AG04450 (cell line): ENCODE data around the gene VPS9D1. TPM values are rescaled to one million over a fixed set of nuclear protein-coding genes. Genes with fewer than 3 reads are reported as not detected.

Experiments used
- CTCF ChIA-PET: fragments of 300-600, 350-600 bp; formaldehyde crosslinking; extraction: SDS; loops from one replicate; lab custom pipeline; 2022; ENCODE audit warnings: antibody characterized with exemption, inconsistent platforms; lab: Charles Lee
- POLR2A ChIA-PET: fragments of 350-600 bp; formaldehyde crosslinking; extraction: SDS; loops from one replicate; lab custom pipeline; 2021; ENCODE audit warnings: antibody characterized with exemption, inconsistent platforms; lab: Yijun Ruan, JAX
- DNase-seq: peaks from one replicate; pipeline ENCODE4 v3.0.0-alpha.2; 2011; ENCODE audit warnings: low read depth, low spot score
- H3K27ac ChIP-seq: one replicate; pipeline ENCODE4 v1.5.1; 2012; ENCODE audit warnings: low read depth, low read length, control low read depth
- H3K27me3 ChIP-seq: one replicate; pipeline ENCODE4 v1.6.0; 2012; ENCODE audit warnings: low read length; ENCODE audit not compliant: control insufficient read depth, insufficient read depth
- H3K4me3 ChIP-seq: 2 replicates; pipeline ENCODE4 v1.5.1; 2011; ENCODE audit warnings: mild to moderate bottlenecking, low read depth, low read length, control low read depth
- H3K9me3 ChIP-seq: 2 replicates; pipeline ENCODE4 v1.5.1; 2012; ENCODE audit warnings: low read length; ENCODE audit not compliant: control insufficient read depth, insufficient read depth
- CTCF ChIP-seq: IDR thresholded peaks from 2 replicates; pipeline ENCODE4 v1.5.1; 2011; ENCODE audit warnings: low read depth, low read length, control low read depth, inconsistent platforms
- polyA plus RNA-seq: library from polyadenylated mRNA; depleted of rRNA; stranded (reverse); fragments of >200 nt; gene quantifications from 2 replicates; pipeline ENCODE4 v1.2.3, GENCODE V29; 2011; rRNA removed

VPS9D1 gene
- polyA plus RNA-seq, 1 experiment, result 8.6 TPM

- POLR2A ChIA-PET, result no interaction called here
- DNase-seq, result no peak
- H3K27ac ChIP-seq, result no peak overlapping the region
- no peaks in the 10 kb centered on the region for H3K27me3 ChIP-seq
- CTCF ChIA-PET, result no interaction called here
- no peak overlapping the region for H3K4me3 ChIP-seq
- H3K9me3 ChIP-seq, result peaks cover 3% of the 10 kb centered on the region; the same call in 1 of the 2 replicates
- no peak for TF ChIP-seq CTCF
These were observed 60.6 kb downstream of the VPS9D1 start for GRCh38 chr16:89660146-89660545.

- Histone ChIP-seq H3K27me3 (no peaks in the 10 kb centered on the region), H3K27ac (peak overlapping the region; percentile 47), H3K4me3 (peak overlapping the region; percentile 93), H3K9me3 (peaks cover 3% of the 10 kb centered on the region; the same call in 1 of the 2 replicates)
- DNase-seq, result no peak
- ChIA-PET CTCF (interaction anchor here (1.1 kb wide), 1 partner anchor 12 kb away, joined by 3 read pairs; no protein-coding TSS in a partner anchor), POLR2A (interaction anchor here (1.0 to 1.7 kb wide), 2 partner anchors 42 to 93 kb away, joined by 3 to 4 read pairs; no protein-coding TSS in a partner anchor)
- TF ChIP-seq CTCF, result no peak
These were observed 62.3 kb downstream of the VPS9D1 start for GRCh38 chr16:89658221-89658879.

GRCh38 chr16:89657442-89658220 lies 63.1 kb downstream of the VPS9D1 start, which contains the start of the genes CHMP1A and SPATA33:
Gene CHMP1A (minus strand): TSS chr16:89657708. CDS start chr16:89657588, 120 bp downstream.
Gene SPATA33 (plus strand): TSS chr16:89657836. CDS start chr16:89657912, 76 bp downstream.
- no peak for TF ChIP-seq CTCF
- H3K27ac ChIP-seq, result peak within 1 kb of the TSS; percentile 47
- ChIA-PET POLR2A (interaction anchor here (1.0 to 1.7 kb wide), 3 partner anchors 29 to 92 kb away, joined by 3 to 8 read pairs (median 4); partner anchors contain the start of gene CDK10), CTCF (interaction anchor here (0.6 kb wide), 1 partner anchor 16 kb away, joined by 3 read pairs; no protein-coding TSS in a partner anchor)
- peak within 1 kb of the TSS; percentile 93 for H3K4me3 ChIP-seq
- H3K27me3 ChIP-seq, result no peaks in the 10 kb centered on the region
- DNase-seq, result peak; percentile 50
- H3K9me3 ChIP-seq, result peaks cover 3% of the 10 kb centered on the region; the same call in 1 of the 2 replicates

Other genes starting within 250 kb of the VPS9D1 start
- gene ANKRD11, start 230.3 kb downstream of the VPS9D1 start, polyA plus RNA-seq, result 48.1 and 60.3 TPM in 2 replicates
- 50.1 and 53.4 TPM in 2 replicates for gene SPG7, start 212.5 kb downstream of the VPS9D1 start, polyA plus RNA-seq
- 2,214 and 3,106 TPM in 2 replicates for gene RPL13, start 160.2 kb downstream of the VPS9D1 start, polyA plus RNA-seq
- 7.5 and 10.6 TPM in 2 replicates for gene CPNE7, start 145.1 kb downstream of the VPS9D1 start, polyA plus RNA-seq
- gene DPEP1, start 107.3 kb downstream of the VPS9D1 start, polyA plus RNA-seq, result not detected in 2 replicates
- gene CHMP1A, start 63.2 kb downstream of the VPS9D1 start, polyA plus RNA-seq, result 53.5 and 66.8 TPM in 2 replicates
- 2.3 and 2.4 TPM in 2 replicates for gene SPATA33, start 63.1 kb downstream of the VPS9D1 start, polyA plus RNA-seq
- gene CDK10, start 34.2 kb downstream of the VPS9D1 start, polyA plus RNA-seq, result 31.6 and 35.0 TPM in 2 replicates
- 2.6 and 4.0 TPM in 2 replicates for gene SPATA2L, start 19.2 kb downstream of the VPS9D1 start, polyA plus RNA-seq
- gene ZNF276, start 639 bp upstream of the VPS9D1 start, polyA plus RNA-seq, result 5.0 and 7.7 TPM in 2 replicates
- gene FANCA, start 95.7 kb upstream of the VPS9D1 start, polyA plus RNA-seq, result 6.9 and 7.3 TPM in 2 replicates
- gene SPIRE2, start 107.6 kb upstream of the VPS9D1 start, polyA plus RNA-seq, result 1.5 and 2.5 TPM in 2 replicates
- 132 and 156 TPM in 2 replicates for gene TCF25, start 152.7 kb upstream of the VPS9D1 start, polyA plus RNA-seq
- gene MC1R, start 198.0 kb upstream of the VPS9D1 start, polyA plus RNA-seq, result 3.9 and 4.8 TPM in 2 replicates
- 129 and 173 TPM in 2 replicates for gene TUBB3, start 202.4 kb upstream of the VPS9D1 start, polyA plus RNA-seq
- gene DEF8, start 227.9 kb upstream of the VPS9D1 start, polyA plus RNA-seq, result 77.1 and 96.4 TPM in 2 replicates